Testis (tissue), 3 donors: ENCODE data around the gene HAUS7. TPM values are rescaled to one million over a fixed set of nuclear protein-coding genes. Genes with fewer than 3 reads are reported as not detected.

ENCODE experiments used
- DNase-seq: peaks from one replicate; pipeline ENCODE4 v3.0.0-alpha.2; 2019
- H3K27ac ChIP-seq, 2 donors: fragments of 200-600 bp; sonication (generic); one replicate each; pipeline ENCODE4 v1.5.1; 2019
- H3K27me3 ChIP-seq: fragments of 200-600 bp; sonication (generic); one replicate; pipeline ENCODE4 v1.5.1; 2019
- H3K36me3 ChIP-seq: fragments of 200-600 bp; sonication (generic); one replicate; pipeline ENCODE4 v1.5.1; 2017; ENCODE audit warnings: low read depth; ENCODE audit errors: missing control alignments
- H3K4me1 ChIP-seq: fragments of 200-600 bp; sonication (generic); one replicate; pipeline ENCODE4 v1.5.1; 2019
- H3K4me3 ChIP-seq, 2 donors: fragments of 200-600 bp; sonication (generic); one replicate each; pipeline ENCODE4 v1.5.1; 2017 to 2019
- H3K9me3 ChIP-seq: fragments of 200-600 bp; sonication (generic); one replicate; pipeline ENCODE4 v1.5.1; 2017
- CTCF ChIP-seq, 3 experiments: fragments of 450-650 bp in 2 of 3; fragments of 200-600 bp in 1 of 3; sonication (generic) in 1 of 3; IDR thresholded peaks; one replicate each; pipeline ENCODE4 v1.5.1; 2016 to 2019; ENCODE audit warnings: antibody characterized with exemption in 3 of 3, mild to moderate bottlenecking in 2 of 3, moderate library complexity in 1 of 3
- POLR2A ChIP-seq: fragments of 450-650 bp; IDR thresholded peaks from one replicate; pipeline ENCODE4 v1.6.1; 2017; ENCODE audit warnings: antibody characterized with exemption, mild to moderate bottlenecking, moderate library complexity
- WGBS, 2 donors: methylation state at CpG; one replicate each; pipeline ENCODE4 v1.1.5; 2018; 5-methylcytosine and 5-hydroxymethylcytosine counted together
- intact Hi-C: fragments of 100-400 bp; cut with DNase I; formaldehyde crosslinking; loops from one replicate; pipeline ENCODE4 v1.15.1; 2023; ENCODE audit warnings: low total_unique reads
- polyA plus RNA-seq: library from polyadenylated mRNA; stranded (reverse); fragments of 350-450 nt; fragmentation: Illumina TruSeq; extraction: RNeasy Lipid Tissue Mini Kit (QIAGEN cat#74804); gene quantifications from one replicate; pipeline ENCODE4 v1.2.3, GENCODE V29; 2014; ENCODE audit warnings: low read depth, low replicate concordance; ENCODE audit not compliant: insufficient read depth
- total RNA-seq, 2 donors: library from RNA; depleted of rRNA; stranded (reverse); fragments of >200 nt; gene quantifications; one replicate each; pipeline ENCODE4 v1.2.3, GENCODE V29; 2016

HAUS7 gene
- total and polyA plus RNA-seq, 3 donors from 2014 or later, result 18.0 to 35.2 (median 34.0) TPM

- TF ChIP-seq POLR2A, result no peak
- no peak for TF ChIP-seq CTCF (IDR thresholded peaks at IDR 0.05)
- Histone ChIP-seq H3K4me3 (no peak overlapping the region), H3K9me3 (no peaks in the 10 kb centered on the region), H3K36me3 (no peaks in the 10 kb centered on the region), H3K27me3 (no peaks in the 10 kb centered on the region), H3K27ac (no peak overlapping the region), H3K4me1 (peaks cover under 1% of the 10 kb centered on the region)
- WGBS, 2 donors, result 90 to 100% methylated on average over 3 to 11 of the region's 11 CpGs
- DNase-seq, result no peak
- intact Hi-C loops, result no loop called here
Observed at GRCh38 chrX:153493085-153493484, 22.7 kb upstream of the HAUS7 start.

DNA sequence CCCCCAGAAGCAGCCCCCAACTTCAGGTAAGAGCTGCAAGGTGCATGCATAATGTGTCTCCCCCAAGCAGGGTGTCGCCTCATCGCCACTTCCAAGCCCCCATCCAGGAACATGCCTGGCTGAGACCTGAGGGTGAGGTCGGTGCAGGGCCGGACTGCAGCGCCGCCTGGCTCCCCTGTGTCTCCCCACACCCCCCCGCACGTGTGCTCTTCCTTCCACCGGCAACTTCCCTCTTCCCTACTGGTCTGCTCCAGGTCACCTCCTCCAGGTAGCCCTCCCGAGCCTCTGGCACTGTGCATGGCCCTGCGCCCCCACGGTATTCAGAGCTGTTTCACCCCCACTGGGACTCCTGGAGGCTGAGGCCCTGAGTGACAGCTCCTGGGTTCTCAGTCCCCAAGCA, 22.2 kb upstream of the HAUS7 start:
- DNase-seq, result no peak
- WGBS, 2 donors, result 88% methylated on average over 5 to 11 of the region's 12 CpGs
- no peaks in the 10 kb centered on the region for H3K36me3 ChIP-seq
- no peak overlapping the region for H3K27ac ChIP-seq
- no peak overlapping the region for H3K4me3 ChIP-seq
- TF ChIP-seq POLR2A, result no peak
- no peak for TF ChIP-seq CTCF (IDR thresholded peaks at IDR 0.05)
- peaks cover 3% of the 10 kb centered on the region for H3K4me1 ChIP-seq
- intact Hi-C loops, result no loop called here
- H3K27me3 ChIP-seq, result no peaks in the 10 kb centered on the region
- no peaks in the 10 kb centered on the region for H3K9me3 ChIP-seq

DNA sequence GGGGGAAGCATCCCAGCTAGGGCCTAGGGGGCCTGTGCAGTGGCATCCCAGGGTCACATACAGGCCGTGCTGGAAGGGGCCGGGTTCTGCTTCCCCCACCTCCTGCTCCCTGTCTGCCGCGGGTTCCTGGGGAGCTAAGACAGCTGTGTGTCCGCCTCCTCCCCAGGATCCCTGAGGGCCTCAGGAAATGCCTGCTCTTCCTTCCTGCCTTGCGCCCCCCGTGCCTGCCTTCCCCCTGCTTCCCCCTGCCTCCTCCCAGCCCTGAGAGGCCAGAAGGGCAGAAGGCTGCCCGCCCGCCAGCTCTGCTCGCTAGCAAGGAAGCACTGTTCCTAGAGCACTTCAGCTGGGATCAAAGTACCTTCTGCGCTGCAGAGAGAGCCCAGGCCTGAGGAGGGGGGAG, 21.5 kb upstream of the HAUS7 start:
- no peak overlapping the region for H3K4me3 ChIP-seq
- H3K27ac ChIP-seq, result no peak overlapping the region
- DNase-seq, result no peak
- TF ChIP-seq POLR2A (no peak), CTCF (IDR thresholded peaks at IDR 0.05) (no peak)
- peaks cover 3% of the 10 kb centered on the region for H3K4me1 ChIP-seq
- intact Hi-C loops, result no loop called here
- no peaks in the 10 kb centered on the region for H3K9me3 ChIP-seq
- WGBS, 2 donors, result 60% methylated on average over 11 of the region's 11 CpGs; no CpG with 5 or more reads in 1 of the 2 donors
- H3K27me3 ChIP-seq, result no peaks in the 10 kb centered on the region
- no peaks in the 10 kb centered on the region for H3K36me3 ChIP-seq

DNA sequence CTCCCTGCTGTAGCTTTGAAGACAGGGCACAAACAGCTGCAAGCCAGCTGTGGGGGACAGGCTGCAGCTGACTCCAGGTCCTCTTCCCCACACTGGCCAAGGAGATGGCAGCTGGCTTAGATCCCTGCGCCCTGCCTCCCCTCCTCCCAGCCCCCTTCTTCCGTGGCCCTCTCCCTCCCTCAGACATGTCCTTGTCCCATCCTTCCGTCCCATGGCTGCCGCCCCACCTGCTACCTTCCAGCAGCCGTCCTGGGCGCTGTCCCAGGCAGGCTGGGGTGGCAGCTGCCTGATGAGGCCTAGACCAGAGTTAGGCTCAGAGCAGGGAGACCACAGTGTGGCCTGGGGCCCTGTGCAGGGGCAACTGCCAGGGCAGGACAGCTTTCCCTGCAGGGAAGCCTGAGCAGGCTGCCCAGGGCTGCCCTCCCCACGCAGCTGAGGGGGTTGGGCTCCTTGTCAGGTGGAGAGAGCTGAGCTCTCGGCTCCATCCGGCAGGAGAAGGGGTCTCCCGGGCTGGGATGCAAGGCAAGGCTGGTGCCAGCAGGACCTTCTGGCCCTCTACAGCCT, 21.1 kb upstream of the HAUS7 start:
- Histone ChIP-seq H3K9me3 (no peaks in the 10 kb centered on the region), H3K4me1 (peaks cover 3% of the 10 kb centered on the region), H3K27ac (no peak overlapping the region), H3K36me3 (no peaks in the 10 kb centered on the region), H3K4me3 (no peak overlapping the region), H3K27me3 (no peaks in the 10 kb centered on the region)
- DNase-seq, result no peak
- 20 to 67% methylated on average over 1 to 9 of the region's 10 CpGs for WGBS, 2 donors
- intact Hi-C loops, result no loop called here
- TF ChIP-seq POLR2A (no peak), CTCF (IDR thresholded peaks at IDR 0.05) (no peak)

DNA sequence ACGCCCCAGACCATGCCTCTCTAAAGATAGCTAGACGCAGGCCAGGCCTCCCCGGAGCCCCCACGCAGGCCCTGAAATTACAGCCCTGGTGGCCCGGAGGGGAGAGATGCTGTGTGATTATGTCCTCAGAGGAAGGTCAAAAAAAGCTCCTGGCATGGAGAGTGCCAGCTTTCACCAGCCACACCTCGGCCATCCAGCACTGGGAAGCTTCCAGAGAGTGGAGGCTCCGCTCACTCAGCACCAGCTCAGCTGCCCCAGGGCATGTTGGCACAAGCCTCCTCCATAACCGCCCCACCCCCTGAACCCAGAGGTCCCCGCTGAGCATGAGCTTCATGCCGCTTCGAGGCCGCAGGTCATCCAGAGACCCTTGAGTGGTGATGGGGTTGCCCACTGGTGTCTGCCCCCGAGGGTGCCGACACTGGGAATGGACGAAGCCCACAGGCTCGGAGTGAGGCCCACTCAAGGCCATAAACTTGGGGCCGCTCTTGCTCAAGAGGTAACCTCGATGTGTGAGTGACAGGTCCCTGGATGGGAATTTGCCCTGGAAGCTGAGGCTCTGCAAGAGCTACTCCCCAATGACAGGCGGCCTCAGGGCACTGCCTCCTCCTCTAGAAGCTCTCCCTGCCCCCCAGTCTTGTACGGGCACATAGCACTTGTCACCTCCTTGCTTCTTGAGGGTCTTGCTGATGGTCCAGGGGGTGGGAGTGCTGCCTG, 20.0 kb upstream of the HAUS7 start:
- Histone ChIP-seq H3K9me3 (no peaks in the 10 kb centered on the region), H3K27me3 (no peaks in the 10 kb centered on the region), H3K36me3 (no peaks in the 10 kb centered on the region), H3K4me3 (no peak overlapping the region), H3K4me1 (peaks cover 3% of the 10 kb centered on the region), H3K27ac (no peak overlapping the region)
- TF ChIP-seq POLR2A (no peak), CTCF (IDR thresholded peaks at IDR 0.05) (no peak)
- WGBS, 2 donors, result 79 to 92% methylated on average over 2 to 13 of the region's 20 CpGs
- intact Hi-C loops, result no loop called here
- DNase-seq, result no peak
